ENCODE results near the gene COG5. TPM values are rescaled to one million over a fixed set of nuclear protein-coding genes. Genes with fewer than 3 reads are reported as not detected.

Gene COG5
- total and polyA plus RNA-seq, 4 donors: 4.1 to 27.1 (median 8.4) TPM

DNA sequence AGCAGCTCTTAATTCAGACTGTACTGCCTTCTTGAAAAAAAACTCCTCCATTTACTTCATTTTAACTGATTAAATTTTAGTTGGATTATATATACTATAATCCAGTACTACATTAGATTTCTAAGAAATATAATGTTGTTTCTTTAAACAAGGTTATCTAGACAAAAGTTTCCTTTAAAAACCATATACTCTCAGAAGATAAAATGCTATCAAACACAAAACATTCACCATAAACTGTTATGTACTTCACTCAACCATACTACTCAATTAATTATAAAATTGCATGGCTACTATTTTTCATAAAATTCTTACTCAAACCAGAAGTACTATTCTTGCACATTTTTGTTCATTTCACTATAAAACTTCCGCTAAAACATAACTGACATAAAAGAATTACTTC, 81.1 kb downstream of the COG5 start:
- no peak overlapping the region for H3K9ac ChIP-seq (ENCODE audit: low read depth in 1 of 2, low read length in 2 of 2)
- WGBS: 95% methylated on average over 1 of the region's 1 CpG
- H3K4me1 ChIP-seq (ENCODE audit: control insufficient read depth in 4 of 4, insufficient read depth in 4 of 4, low read length in 3 of 4): no peaks in the 10 kb centered on the region
- H3K27ac ChIP-seq (ENCODE audit: low read depth in 1 of 2, low read length in 2 of 2): no peak overlapping the region
- no peaks in the 10 kb centered on the region for H3K36me3 ChIP-seq (ENCODE audit: control insufficient read depth in 4 of 4, insufficient read depth in 3 of 4, low read depth in 1 of 4, low read length in 3 of 4)
- no peak for DNase-seq (ENCODE audit: low spot score)
- H3K27me3 ChIP-seq (ENCODE audit: control insufficient read depth in 4 of 4, insufficient read depth in 4 of 4, low read length in 3 of 4): no peaks in the 10 kb centered on the region
- no peak for TF ChIP-seq FOXA1 (IDR thresholded peaks at IDR 0.05)
- TF ChIP-seq, protein P1, sequence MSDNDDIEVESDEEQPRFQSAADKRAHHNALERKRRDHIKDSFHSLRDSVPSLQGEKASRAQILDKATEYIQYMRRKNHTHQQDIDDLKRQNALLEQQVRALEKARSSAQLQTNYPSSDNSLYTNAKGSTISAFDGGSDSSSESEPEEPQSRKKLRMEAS (IDR thresholded peaks at IDR 0.05): no peak
- no peak overlapping the region for H3K4me3 ChIP-seq (ENCODE audit: low read depth in 1 of 3, low read length in 3 of 3)
- H3K9me3 ChIP-seq (ENCODE audit: control insufficient read depth in 4 of 4, low read length in 3 of 4): no peaks in the 10 kb centered on the region

GRCh38 chr7:107480932-107481331, 82.8 kb downstream of the COG5 start:
- DNase-seq (ENCODE audit: low spot score): no peak
- 96% methylated on average over 3 of the region's 3 CpGs for WGBS
- TF ChIP-seq, protein P2, sequence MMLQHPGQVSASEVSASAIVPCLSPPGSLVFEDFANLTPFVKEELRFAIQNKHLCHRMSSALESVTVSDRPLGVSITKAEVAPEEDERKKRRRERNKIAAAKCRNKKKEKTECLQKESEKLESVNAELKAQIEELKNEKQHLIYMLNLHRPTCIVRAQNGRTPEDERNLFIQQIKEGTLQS (IDR thresholded peaks at IDR 0.05): no peak
- TF ChIP-seq RAD21 (IDR thresholded peaks at IDR 0.05) (no peak), JUND (IDR thresholded peaks at IDR 0.05) (no peak), RXRA (IDR thresholded peaks at IDR 0.05) (no peak), TAF1 (conservative IDR thresholded peaks at IDR 0.05) (no peak)
- TF ChIP-seq, protein P1 (IDR thresholded peaks at IDR 0.05): no peak
- H3K27ac ChIP-seq (ENCODE audit: low read depth in 1 of 2, low read length in 2 of 2): no peak overlapping the region
- no peaks in the 10 kb centered on the region for H3K36me3 ChIP-seq (ENCODE audit: control insufficient read depth in 4 of 4, insufficient read depth in 3 of 4, low read depth in 1 of 4, low read length in 3 of 4)
- no peaks in the 10 kb centered on the region for H3K9me3 ChIP-seq (ENCODE audit: control insufficient read depth in 4 of 4, low read length in 3 of 4)
- H3K4me1 ChIP-seq (ENCODE audit: control insufficient read depth in 4 of 4, insufficient read depth in 4 of 4, low read length in 3 of 4): no peaks in the 10 kb centered on the region
- no peaks in the 10 kb centered on the region for H3K27me3 ChIP-seq (ENCODE audit: control insufficient read depth in 4 of 4, insufficient read depth in 4 of 4, low read length in 3 of 4)
- no peak overlapping the region for H3K9ac ChIP-seq (ENCODE audit: low read depth in 1 of 2, low read length in 2 of 2)
- no peak overlapping the region for H3K4me3 ChIP-seq (ENCODE audit: low read depth in 1 of 3, low read length in 3 of 3)

- Histone ChIP-seq H3K9ac (ENCODE audit: low read depth in 1 of 2, low read length in 2 of 2) (no peak overlapping the region), H3K4me1 (ENCODE audit: control insufficient read depth in 4 of 4, insufficient read depth in 4 of 4, low read length in 3 of 4) (no peaks in the 10 kb centered on the region), H3K9me3 (ENCODE audit: control insufficient read depth in 4 of 4, low read length in 3 of 4) (no peaks in the 10 kb centered on the region), H3K4me3 (ENCODE audit: low read depth in 1 of 3, low read length in 3 of 3) (no peak overlapping the region), H3K27ac (ENCODE audit: low read depth in 1 of 2, low read length in 2 of 2) (no peak overlapping the region), H3K36me3 (ENCODE audit: control insufficient read depth in 4 of 4, insufficient read depth in 3 of 4, low read depth in 1 of 4, low read length in 3 of 4) (no peaks in the 10 kb centered on the region), H3K27me3 (ENCODE audit: control insufficient read depth in 4 of 4, insufficient read depth in 4 of 4, low read length in 3 of 4) (no peaks in the 10 kb centered on the region)
- no peak for DNase-seq (ENCODE audit: low spot score)
- 62% methylated on average over 2 of the region's 2 CpGs for WGBS
- TF ChIP-seq HNF4G (IDR thresholded peaks at IDR 0.05) (no peak), GABPA (IDR thresholded peaks at IDR 0.05 in 1 of 2, conservative IDR thresholded peaks at IDR 0.05 in 1 of 2) (no peak), FOXA2 (IDR thresholded peaks at IDR 0.05) (no peak), RAD21 (IDR thresholded peaks at IDR 0.05) (no peak), HNF4A (conservative IDR thresholded peaks at IDR 0.05) (no peak)
- TF ChIP-seq, protein P2 (IDR thresholded peaks at IDR 0.05): no peak
- TF ChIP-seq, protein P3, sequence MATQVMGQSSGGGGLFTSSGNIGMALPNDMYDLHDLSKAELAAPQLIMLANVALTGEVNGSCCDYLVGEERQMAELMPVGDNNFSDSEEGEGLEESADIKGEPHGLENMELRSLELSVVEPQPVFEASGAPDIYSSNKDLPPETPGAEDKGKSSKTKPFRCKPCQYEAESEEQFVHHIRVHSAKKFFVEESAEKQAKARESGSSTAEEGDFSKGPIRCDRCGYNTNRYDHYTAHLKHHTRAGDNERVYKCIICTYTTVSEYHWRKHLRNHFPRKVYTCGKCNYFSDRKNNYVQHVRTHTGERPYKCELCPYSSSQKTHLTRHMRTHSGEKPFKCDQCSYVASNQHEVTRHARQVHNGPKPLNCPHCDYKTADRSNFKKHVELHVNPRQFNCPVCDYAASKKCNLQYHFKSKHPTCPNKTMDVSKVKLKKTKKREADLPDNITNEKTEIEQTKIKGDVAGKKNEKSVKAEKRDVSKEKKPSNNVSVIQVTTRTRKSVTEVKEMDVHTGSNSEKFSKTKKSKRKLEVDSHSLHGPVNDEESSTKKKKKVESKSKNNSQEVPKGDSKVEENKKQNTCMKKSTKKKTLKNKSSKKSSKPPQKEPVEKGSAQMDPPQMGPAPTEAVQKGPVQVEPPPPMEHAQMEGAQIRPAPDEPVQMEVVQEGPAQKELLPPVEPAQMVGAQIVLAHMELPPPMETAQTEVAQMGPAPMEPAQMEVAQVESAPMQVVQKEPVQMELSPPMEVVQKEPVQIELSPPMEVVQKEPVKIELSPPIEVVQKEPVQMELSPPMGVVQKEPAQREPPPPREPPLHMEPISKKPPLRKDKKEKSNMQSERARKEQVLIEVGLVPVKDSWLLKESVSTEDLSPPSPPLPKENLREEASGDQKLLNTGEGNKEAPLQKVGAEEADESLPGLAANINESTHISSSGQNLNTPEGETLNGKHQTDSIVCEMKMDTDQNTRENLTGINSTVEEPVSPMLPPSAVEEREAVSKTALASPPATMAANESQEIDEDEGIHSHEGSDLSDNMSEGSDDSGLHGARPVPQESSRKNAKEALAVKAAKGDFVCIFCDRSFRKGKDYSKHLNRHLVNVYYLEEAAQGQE (IDR thresholded peaks at IDR 0.05): no peak
- TF ChIP-seq, protein P1 (IDR thresholded peaks at IDR 0.05): no peak
These were observed 84.4 kb downstream of the COG5 start for GRCh38 chr7:107479303-107479702.
